Endothelial cell of umbilical vein (primary cell): ENCODE results near the gene TAOK1.

Experiments
- POLR2A ChIP-seq: IDR thresholded peaks from 2 replicates; pipeline ENCODE4 v1.6.1; 2012; ENCODE audit warnings: low read depth, mild to moderate bottlenecking, control low read depth, low read length
- POLR2AphosphoS5 ChIP-seq: IDR thresholded peaks from 2 replicates; pipeline ENCODE4 v1.6.1; 2012; ENCODE audit warnings: low read depth, mild to moderate bottlenecking, control low read depth, low read length, moderate library complexity; ENCODE audit not compliant: insufficient read depth
- TF ChIP-seq, protein P1 (sequence below), 2 donors: IDR thresholded peaks; 1 replicate in 1 of 2; 2 replicates in 1 of 2; pipeline ENCODE4 v1.5.1; 2011; ENCODE audit warnings: low read length in 2 of 2, mild to moderate bottlenecking in 2 of 2, moderate library complexity in 2 of 2, control low read depth in 1 of 2, inconsistent platforms in 1 of 2, low read depth in 1 of 2; ENCODE audit not compliant: insufficient read depth in 1 of 2; ENCODE audit errors: extremely low read depth in 1 of 2
- TF ChIP-seq, protein P2 (sequence below): IDR thresholded peaks from 2 replicates; pipeline ENCODE4 v1.6.1; 2011; ENCODE audit not compliant: insufficient read depth, insufficient read length

DNA sequence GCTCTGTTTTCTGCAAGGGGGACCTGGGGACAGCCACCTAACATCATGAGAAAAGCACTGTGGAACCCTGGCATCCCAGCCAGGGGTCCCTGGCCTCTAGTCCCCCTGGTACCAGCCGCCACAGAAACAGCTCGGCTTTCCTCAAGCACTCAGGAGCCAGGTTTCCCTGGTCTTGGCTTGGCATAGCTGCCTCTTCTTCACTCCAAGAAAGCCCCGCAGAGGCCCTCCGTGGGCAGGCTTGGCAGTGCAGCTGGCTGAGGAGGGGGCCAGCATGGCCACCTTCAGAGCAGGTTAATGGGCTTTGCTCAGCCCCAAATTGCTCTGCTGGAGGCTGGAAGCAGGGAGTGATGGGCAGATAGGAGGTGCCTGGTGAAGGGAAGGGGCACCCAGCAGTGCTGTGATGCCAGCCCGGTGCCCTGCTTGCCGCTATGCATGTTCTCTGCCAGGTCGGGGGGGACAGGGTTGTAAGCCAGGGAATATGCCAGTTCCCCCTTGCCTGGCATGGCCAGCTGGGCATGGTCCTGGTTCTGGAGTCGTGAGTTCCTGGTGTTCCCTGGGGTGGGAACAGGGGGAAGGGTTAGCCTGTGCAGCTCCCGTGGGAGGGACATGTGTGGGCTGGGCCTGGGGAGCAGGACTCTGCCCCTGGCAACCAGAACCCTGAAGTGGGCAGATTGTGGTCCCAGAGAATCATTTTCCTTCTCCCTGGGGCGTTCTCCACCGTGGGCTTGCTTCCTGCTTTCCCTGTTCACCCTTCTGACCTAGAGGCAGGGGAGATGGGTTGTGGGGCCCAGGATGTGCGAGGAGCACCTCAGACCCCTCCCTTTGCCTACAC lies 206.0 kb downstream of the TAOK1 start:
- TF ChIP-seq, protein P1, sequence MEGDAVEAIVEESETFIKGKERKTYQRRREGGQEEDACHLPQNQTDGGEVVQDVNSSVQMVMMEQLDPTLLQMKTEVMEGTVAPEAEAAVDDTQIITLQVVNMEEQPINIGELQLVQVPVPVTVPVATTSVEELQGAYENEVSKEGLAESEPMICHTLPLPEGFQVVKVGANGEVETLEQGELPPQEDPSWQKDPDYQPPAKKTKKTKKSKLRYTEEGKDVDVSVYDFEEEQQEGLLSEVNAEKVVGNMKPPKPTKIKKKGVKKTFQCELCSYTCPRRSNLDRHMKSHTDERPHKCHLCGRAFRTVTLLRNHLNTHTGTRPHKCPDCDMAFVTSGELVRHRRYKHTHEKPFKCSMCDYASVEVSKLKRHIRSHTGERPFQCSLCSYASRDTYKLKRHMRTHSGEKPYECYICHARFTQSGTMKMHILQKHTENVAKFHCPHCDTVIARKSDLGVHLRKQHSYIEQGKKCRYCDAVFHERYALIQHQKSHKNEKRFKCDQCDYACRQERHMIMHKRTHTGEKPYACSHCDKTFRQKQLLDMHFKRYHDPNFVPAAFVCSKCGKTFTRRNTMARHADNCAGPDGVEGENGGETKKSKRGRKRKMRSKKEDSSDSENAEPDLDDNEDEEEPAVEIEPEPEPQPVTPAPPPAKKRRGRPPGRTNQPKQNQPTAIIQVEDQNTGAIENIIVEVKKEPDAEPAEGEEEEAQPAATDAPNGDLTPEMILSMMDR (IDR thresholded peaks at IDR 0.05; ENCODE audit: extremely low read depth in 1 of 2, insufficient read depth in 1 of 2, low read depth in 1 of 2, low read length in 2 of 2) = no peak
- TF ChIP-seq POLR2AphosphoS5 = no peak
- TF ChIP-seq, protein P2, sequence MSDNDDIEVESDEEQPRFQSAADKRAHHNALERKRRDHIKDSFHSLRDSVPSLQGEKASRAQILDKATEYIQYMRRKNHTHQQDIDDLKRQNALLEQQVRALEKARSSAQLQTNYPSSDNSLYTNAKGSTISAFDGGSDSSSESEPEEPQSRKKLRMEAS = no peak
- TF ChIP-seq POLR2A = no peak
